Measurements from ENCODE around the gene DHCR7.
"Not testable (repeated sequence)": the region's sequence is repeated elsewhere in the genome, so short reads cannot be mapped to it uniquely, and the experiment has no call there.

Gene DHCR7

DNA sequence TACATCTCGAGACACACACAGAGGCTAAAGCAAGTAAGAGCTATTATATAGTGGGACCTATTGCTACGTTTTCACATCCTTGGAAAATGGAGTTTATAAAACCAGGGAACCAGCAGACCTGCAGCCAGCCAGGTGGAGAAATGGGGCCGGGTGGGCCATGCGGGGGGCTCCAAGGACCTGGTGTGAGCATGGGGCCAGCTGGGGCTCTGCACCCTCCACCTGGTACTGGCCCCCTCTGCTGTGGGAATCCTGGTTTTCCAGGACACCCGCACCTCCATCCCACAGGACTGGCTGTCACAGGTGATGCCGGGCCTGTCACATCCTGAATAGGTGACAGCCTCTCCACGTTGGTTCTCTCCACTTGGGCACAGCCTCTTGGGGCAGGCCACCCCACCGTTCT, 11.3 kb downstream of the DHCR7 start:
- no peak for DNase-seq

DNA sequence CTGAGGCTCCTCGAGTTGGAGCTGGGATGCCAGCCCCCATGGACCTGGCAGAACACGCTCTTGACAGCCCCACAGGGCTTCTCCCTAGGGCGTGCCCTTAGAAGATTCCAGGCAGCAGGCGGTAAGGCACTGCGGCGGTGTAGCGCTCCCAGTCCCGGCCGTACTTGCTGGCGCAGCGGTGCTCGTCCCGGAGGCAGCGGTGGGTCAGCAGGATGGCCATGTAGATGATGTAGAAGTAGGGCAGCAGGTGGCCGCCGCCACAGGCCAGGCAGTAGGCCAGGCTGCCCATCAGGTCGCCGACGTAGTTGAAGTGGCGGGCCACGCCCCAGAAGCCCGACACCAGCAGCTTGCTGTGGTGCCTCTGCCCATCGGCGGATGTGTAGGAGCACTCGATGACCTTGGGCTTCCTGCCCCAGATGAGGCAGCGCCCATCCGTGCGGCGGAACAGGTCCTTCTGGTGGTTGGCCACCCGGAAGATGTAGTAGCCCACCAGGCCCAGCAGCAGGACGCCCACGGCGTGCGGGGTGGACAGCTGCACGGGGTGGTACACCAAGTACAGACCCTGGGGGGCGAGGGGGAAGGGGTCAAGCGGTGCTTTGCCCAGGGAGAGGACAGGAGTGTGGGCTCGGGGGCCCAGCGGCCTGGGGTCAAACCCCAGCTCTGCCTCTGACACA, 12.8 kb downstream of the DHCR7 start:
- DNase-seq, result no peak

DNA sequence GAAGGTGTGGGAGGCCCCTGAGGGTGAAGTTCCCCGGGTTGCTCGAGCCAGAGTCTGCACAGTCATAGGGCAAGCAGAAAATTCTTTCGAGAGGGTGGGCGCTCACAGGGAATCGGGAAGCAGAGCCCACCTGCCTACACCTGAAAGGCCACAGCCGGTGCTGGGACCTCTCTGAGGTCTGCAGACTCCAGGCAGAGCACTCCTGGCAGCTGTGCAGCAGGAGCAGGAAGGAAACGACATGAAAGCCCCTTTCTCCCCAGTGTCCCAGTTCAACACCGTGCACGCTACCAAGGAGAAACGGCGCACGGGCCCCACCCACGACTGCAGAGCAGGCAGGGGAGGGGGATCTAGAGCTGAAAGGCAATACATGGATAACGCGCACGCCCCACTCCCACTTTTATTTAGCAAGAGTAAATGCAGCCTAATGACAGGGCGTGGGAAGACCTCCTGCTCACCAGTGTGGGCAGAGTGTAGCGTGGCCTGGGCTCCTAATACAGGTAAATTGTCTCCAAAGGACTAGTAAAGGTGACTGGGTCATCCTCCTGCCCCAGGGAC, 13.5 kb downstream of the DHCR7 start:
- DNase-seq, result no peak

DNA sequence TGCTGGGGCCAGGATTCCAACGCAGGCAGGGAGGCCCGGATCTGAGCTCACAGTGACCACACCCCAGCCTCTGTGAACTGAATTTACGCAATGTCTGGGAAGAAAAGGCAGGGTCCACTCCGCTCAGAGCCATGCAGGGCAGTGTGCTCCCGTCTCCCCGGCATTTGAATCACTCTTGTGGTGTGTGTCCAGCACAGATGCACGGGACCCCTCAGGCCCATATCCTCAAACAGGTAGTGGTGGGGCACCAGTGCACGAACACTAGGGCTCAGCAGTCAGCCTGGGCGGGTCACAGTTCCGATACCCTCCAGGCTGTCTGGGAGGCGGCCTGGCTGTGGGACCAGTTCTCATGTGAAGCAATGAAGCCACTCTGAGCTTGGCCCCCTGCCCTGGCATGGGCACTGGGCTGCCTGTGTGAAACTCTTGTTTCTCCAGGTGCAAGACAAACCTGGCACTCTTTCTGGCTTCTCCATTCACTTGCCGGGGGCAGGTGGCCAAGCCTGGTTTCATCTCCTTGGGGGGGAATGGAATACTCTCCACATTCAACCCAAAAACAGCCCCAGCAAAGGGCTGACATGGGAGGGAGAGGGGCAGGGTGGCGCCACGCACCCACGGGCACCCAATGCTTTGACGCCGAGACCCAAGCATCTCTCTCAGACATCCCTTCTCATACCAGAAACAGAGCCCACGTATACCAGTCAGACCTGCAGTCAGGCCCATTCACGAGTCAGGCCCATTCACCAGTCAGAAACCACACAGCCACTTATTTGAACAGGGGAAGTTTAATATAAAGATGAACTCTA, 14.3 kb downstream of the DHCR7 start:
- DNase-seq, result no peak

DNA sequence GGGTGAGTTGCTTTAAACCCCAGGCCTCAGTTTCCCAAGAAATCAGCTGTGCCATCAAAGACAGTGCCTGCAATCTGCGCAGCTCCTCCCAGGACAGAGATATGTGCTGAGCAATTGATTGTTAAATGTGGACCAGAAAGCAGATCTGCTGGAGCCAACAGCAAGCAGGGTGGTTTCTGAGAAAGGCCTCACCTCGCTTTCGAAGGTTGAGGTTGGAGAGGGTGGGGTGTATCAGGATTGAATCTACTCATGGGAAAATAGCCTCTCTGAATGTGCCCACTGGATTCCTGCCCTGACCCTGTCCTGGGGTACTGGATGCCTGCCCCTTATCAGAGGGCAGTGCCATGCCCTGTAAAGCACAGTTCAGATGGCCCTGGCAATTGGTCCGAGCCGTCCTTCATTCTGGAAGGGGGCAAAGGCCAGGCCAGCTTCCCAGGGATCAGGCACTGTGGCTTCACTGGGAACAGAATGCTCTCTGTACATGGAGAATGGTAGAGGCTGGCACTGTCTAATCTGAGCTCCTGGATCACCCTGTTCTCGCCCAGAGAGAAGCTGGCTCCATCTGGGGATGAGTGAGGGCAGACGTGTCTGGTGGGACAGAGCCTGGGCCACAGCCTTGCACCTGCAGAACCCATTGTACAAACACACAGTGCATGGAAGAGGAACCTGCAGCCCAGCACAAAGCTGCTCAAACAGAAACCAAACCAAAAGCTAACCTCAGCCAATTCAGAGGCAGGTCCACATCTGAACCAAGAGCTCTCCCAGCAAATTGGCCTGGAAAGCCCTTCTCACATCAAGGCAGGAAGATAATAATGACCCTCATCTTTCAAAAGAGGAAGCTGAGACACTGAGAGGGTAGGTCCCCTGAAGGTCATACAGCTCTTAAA, 15.2 kb downstream of the DHCR7 start:
- no peak for DNase-seq

DNA sequence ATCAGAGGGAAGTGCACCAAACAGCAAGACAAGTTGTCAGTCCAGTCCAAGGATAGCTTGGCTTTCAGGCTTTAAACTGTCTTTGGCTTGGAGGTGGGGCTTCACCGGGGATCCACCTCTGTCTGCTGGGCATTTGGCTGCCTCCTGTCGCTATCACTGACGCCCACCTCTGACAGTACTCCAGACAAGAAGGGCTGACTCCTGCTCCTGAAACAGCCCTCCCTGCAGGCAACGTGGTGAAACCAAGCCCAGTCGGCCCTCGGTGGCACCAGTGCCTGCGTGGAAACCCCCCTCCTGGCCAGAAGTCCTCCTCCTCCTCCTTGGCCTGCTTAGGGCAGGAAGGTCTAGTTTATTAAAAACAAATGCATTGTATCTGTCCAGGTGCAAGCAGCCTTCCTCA, 16.9 kb downstream of the DHCR7 start:
- no peak for DNase-seq

DNA sequence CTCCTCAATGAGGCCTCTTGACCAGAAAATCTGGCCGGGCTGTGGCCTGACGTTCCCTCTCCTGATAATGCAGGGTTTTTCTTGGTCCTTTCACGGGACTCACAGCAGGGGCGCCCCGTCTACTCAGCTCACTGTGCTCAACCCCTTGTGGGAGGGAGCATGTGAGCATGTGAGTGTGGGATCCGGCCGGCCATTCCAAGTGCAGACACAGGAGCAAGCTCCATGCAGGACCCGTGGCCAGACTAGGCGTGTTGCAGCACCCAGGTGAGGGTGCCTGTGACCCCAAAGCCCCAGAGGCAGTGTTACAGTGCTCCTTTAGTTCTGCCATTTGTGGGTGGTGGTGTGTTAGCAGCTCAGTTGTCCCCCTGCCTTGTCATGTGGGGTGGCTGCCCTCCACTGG, 18.0 kb downstream of the DHCR7 start:
- no peak for DNase-seq

DNA sequence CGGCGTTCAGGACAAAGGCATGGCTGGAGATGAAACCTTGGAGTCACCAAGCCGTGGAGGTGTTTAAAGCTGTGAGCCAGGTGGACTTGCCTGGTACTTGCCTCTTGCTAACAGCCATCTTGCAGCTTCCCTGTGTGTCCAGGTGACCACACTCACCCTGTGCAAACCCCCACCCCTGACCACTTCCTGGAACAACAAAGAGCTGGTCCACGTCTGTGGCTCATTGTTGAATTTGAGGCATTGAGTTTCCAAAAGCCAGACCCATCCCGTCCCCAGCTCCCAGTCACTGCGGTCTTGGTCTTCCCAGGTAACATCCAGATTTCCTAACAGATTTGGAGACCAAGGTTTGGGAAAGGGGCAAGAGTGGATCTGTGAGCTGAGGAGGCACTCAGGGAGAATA, 18.5 kb downstream of the DHCR7 start:
- DNase-seq, result no peak

DNA sequence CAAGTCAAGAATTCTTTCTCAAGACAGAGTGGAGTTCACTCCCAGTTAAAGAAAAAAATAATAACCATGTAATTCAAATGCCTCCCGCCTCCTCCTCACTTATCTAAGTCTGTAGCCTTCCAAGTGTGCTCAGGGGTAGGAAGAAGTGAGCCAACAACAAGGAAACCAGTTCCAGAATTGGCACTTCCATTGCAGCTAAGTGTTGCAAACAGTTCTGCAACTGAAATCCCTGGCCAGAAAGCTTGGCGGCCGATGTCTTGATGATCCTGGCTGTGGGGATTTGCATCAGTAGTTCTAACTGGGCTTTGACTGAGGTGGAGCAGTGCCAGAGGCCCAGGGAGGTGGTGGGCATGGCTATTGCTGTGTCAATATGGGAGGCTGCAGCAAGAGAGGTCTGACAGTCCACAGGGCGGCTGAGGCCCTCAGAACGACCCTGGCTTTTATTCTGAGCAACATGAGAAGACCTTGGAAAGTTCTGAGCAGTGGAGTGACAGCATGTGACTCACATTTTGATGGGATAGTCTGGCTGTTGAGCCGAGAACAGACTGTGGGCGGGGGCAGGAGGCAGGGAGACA, 19.2 kb downstream of the DHCR7 start:
- no peak for DNase-seq

DNA sequence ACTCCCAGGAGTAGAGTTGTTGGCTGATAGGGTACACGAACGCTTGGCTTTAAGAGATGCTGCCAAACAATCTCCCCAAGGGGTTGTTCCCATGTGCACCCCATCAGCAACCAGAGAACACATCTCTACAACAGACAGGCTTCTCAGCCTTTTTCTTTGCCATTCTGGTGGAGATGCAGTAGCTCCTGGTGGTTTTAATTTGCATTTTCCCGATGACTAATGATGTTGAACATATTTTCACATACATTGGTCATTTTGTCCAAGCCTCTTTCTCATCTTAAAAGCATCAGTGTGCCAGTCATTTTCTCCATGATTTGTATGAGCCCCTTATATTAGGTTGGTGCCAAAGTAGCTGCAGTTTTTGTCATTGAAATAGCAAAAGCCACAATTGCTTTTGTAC, 21.8 kb downstream of the DHCR7 start:
- DNase-seq, result no peak

DNA sequence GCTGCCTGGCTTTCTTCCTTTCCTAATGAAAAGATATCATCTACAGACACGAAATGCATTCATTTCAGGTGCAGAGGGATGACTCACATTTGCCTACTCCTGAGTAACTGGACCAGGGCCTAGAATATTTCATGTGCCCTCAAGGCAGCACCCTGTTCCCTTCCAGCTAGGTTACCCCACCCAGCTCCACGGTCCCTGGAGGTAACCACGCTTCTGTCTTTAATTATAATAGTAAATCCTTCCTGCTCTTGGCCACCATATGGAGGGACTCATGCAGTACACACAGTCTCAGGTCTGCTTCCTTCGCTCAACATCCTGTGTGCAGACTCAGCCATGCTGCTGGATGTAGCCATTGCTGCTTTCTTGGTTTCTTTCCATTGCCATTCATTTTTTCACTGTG, 22.3 kb downstream of the DHCR7 start:
- no peak for DNase-seq

DNA sequence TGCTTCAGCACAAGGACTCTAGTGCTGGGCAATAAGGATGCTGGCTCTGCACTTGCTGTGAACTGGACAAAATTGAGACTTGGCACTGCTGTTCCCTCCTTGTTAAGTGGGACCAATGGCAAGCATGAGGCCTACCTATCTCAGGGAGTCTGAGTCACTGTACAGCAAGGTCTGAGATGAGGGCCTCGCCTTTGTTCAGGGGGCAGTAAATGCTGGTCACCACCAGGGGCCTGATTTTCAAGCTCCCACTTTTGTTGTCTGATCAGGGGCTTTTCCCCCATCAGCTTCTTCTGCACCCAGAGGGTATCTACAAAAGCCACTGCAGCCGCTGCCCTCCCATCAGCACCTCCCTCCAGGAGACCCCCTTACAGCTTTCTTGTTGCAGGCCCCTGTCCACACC, 22.8 kb downstream of the DHCR7 start:
- DNase-seq, result no peak

DNA sequence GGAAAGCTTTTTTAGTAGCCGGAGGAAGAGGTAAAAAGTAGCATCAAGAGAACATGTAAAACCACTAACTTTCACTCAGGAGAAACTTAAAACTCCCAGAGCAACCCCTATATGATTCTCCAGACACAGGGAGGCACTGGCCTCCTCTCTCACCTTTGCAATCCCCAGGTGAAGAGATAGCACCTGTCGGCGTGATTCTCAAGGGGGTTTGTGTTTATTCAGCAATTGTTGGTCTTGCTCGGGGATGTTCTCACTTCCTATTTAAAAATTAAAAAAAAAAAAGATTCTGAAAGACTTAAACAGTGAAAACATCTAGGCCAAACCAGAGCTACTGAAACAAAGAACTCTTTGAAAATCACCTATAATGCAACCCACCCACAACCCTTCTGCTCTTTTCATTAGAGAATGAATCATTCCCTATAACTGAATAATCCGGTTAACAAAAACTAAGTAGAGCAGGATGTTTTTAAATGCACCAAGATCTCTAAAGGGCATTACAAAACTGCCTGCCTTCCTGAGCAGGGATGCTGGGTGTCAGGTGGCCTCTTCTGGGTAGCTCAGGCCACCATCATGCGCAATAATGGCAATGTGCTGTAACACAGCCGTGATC, 24.9 kb downstream of the DHCR7 start:
- no peak for DNase-seq

DNA sequence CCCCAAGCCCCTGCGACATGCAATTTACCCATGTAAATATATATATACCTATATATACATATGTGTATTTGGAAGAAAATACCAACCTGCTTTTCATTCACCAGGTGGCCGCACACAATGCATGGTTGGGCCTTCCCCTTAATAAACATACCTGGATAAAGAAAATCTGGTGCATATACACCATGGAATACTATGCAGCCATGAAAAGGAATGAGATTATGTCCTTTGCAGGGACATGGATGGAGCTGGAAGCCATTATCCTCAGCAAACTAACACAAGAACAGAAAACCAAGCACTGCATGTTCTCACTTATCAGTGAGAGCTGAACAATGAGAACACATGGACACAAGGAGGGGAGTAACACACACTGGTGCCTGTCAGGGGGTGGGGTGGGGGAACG, 25.9 kb downstream of the DHCR7 start:
- not testable (repeated sequence) for DNase-seq

DNA sequence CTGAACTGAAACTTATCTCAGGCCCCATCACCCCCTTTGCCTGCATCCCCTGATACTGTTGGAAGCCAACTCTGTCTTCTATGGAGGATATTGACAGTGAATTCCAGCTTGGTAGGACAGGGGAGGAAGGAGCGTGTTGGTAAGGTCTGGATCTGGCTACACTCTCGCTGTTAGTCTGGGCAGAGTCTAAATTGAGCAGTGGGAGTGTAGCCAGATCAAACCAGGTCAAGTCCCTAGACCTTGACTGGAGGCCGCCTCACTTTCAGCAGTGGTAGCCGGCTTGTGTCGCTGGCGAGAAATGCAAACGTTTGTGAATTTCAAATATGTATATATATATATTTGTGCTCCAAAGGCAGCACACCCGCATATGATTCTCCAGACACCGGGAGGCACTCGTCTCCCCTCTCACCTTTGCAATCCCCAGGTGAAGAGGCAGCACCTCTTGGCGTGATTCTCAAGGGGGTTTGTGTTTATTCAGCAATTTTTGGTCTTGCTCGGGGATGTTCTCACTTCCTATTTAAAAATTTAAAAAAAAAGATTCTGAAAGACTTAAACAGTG, 26.7 kb downstream of the DHCR7 start:
- no peak for DNase-seq

DNA sequence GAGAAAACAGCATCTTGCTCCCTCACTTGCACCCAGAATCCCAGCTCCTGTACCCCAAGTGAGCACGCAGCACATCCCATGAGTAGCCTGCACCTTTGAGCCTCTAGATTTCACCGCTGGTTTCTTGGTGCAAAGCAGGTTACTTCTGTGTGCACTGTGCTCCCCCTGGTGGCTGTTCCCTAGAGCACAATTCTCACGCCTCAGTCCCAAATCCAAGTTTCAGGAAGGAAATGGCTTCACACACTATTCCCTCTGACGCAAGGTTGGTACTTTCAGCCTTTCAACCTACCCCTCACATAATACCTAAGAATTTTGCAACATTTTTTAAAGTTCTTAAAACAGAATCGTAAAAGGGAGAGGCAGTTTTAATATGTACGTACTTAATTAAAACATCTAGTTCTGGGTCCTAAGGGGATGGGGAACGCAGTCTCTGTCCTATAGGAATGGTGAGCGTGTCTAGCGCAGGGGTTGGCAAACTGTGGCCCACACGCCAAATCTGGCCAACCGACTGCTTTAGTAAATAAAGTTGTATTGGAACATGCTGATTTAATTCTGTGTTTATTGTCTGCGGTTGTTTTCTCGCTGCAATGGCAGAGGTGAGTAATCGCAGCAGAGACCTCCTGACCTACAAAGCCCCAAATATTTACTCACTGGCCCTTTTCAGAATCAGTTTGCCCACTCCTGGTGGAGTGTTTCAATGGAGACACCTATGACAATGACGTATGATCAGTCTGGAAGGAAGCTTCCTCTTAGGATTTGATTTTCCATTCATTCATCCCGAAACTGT, 27.5 kb downstream of the DHCR7 start:
- DNase-seq, result no peak

DNA sequence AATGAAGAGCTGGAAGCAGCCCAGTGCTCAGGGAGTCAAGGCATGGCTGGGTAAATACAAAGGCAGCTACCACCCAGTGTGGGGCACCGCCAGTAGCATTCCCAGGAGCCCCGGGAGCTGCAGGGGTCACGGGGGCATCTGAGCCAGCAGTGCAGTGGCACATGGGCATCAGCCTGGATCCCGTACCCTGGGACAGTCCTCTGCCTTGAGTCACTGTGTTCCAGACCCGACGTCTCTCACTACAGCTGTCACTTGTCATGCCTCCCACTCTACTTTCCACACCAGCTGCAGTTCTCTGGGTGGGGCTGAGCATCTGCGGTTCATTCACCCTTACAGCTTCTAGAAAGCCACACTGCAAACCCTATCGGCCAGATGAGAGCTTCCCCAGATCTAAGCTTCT, 29.6 kb downstream of the DHCR7 start:
- no peak for DNase-seq

DNA sequence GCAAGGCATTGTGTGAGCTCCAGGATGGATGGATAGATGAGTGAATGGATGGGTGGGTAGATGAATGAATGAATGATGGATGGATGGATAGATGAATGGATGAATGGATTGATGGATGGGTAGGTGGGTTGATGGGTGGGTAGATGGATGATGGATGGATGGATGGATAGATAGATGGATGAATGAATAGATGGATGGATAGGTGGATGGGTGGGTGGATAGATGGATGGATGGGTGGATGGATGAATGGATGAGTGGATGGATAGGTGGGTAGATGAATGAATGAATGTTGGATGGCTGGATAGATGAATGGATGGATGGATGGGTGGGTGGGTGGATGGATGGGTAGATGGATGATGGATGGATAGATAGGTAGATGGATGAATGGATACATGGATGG, 33.5 kb downstream of the DHCR7 start:
- no peak for DNase-seq

DNA sequence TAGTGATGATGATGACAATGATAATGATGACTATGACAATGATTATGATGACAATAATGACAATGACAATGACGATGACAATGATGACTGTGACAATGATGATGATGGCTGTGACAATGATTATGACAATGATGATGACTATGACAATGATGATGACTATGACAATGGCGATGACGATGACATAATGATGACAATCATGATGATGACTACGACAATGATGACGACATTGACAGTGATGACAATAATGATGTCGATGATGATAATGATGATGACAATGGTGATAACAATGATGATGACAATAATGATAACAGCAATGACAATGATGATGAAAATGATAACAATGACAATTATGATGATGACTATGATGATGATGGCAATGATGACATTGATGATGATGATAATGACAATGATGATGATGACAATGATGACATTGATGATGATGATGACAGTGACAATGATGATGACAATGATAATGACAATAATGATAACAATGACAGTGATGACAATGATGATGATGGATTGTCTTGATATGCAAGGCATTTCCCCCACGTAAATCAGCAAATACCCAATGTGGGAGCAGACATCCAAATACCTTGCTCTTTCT, 37.7 kb downstream of the DHCR7 start:
- DNase-seq, result no peak

DNA sequence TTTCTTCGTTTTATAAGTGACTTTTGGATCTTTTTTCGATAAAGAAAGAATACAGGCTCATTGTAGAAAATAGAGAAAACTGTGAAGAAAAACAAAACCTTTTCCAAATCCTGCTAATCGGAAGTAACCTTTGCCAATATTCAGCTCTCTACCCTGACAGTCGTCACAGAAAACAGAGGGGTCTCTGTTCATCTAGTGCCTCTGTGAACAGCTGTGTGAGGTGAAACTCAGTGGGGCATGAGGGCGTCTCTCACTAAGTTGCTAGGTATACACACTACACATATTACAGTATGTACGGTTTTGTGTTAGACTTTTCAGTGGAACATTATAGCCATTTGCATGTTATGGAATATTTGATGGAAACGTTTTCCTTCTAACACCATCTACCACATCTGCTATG, 39.4 kb downstream of the DHCR7 start:
- no peak for DNase-seq

DNA sequence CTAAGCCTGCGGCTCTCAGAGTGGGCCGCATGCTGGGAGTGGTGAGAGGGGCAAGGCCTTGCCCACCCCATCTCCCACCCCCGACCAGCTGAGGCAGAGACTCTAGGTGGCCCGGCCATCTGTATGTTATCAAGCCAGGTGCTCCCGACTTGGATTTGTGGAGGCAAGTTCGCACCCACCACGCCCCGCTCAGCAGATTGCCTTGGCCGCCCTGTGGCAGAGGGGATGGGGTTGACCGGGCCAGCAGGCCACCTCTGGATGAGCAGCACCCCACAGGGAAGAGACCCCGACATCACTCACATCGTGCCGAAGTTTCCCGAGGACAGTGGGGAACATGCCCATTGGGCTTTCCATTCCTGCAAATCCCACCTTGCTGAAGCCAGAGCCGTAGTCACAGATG, 40.8 kb downstream of the DHCR7 start:
- DNase-seq, result no peak

Data from activated T-cell treated with anti-CD3 and anti-CD28 coated beads, Interleukin-2, amount 50 U/mL, for 1 hour (primary cell).